OCI-LY1 (cell line): Measurements from ENCODE around the gene USP38.
"Not testable (repeated sequence)": the region's sequence is repeated elsewhere in the genome, so short reads cannot be mapped to it uniquely, and the experiment has no call there.

Experiments used
- H2AFZ ChIP-seq: fragments of 200-600 bp; sonication (generic), shearing (Covaris generic); 2 replicates; pipeline ENCODE4 v1.6.0; 2014; ENCODE audit warnings: antibody characterized with exemption, mild to moderate bottlenecking, low read length
- H3F3A ChIP-seq: fragments of 200-600 bp; sonication (generic), shearing (Covaris generic); 2 replicates; pipeline ENCODE4 v1.6.0; 2014; ENCODE audit warnings: mild to moderate bottlenecking, antibody characterized with exemption, low read length, moderate library complexity; ENCODE audit not compliant: insufficient read depth
- H3K27ac ChIP-seq: fragments of 200-600 bp; sonication (generic); 2 replicates; pipeline ENCODE4 v1.5.1; 2014; ENCODE audit warnings: low read length, mixed run types, mild to moderate bottlenecking, low read depth; ENCODE audit not compliant: poor library complexity, severe bottlenecking
- H3K27me3 ChIP-seq: fragments of 200-600 bp; sonication (generic); 2 replicates; pipeline ENCODE4 v1.6.0; 2014; ENCODE audit warnings: antibody characterized with exemption, mild to moderate bottlenecking, low read length, moderate library complexity; ENCODE audit not compliant: insufficient read depth
- H3K36me3 ChIP-seq: fragments of 200-600 bp; sonication (generic); 2 replicates; pipeline ENCODE4 v1.6.1; 2014; ENCODE audit warnings: mild to moderate bottlenecking, antibody characterized with exemption, low read length, moderate library complexity, mixed read lengths; ENCODE audit not compliant: insufficient read depth
- H3K4me1 ChIP-seq: fragments of 200-600 bp; sonication (generic); 2 replicates; pipeline ENCODE4 v1.5.1; 2014; ENCODE audit warnings: mild to moderate bottlenecking, low read length, moderate library complexity; ENCODE audit not compliant: insufficient read depth, severe bottlenecking
- H3K4me2 ChIP-seq: fragments of 200-600 bp; sonication (generic), shearing (Covaris generic); 2 replicates; pipeline ENCODE4 v1.6.1; 2014; ENCODE audit warnings: low read length
- H3K4me3 ChIP-seq: fragments of 200-600 bp; sonication (generic); 2 replicates; pipeline ENCODE4 v1.5.1; 2014; ENCODE audit warnings: low read length, low read depth, mild to moderate bottlenecking, mixed read lengths; ENCODE audit not compliant: poor library complexity, severe bottlenecking
- H3K79me2 ChIP-seq: fragments of 200-600 bp; shearing (Covaris generic); 2 replicates; pipeline ENCODE4 v1.6.1; 2016; ENCODE audit warnings: mixed run types, low read length, mixed read lengths; ENCODE audit not compliant: insufficient read depth
- H3K9ac ChIP-seq: fragments of 200-600 bp; sonication (generic), shearing (Covaris generic); 2 replicates; pipeline ENCODE4 v1.6.1; 2014; ENCODE audit warnings: mild to moderate bottlenecking, low read length, mixed read lengths
- H3K9me2 ChIP-seq: fragments of 200-600 bp; sonication (generic), shearing (Covaris generic); 2 replicates; pipeline ENCODE4 v1.6.1; 2014; ENCODE audit warnings: low read depth, mild to moderate bottlenecking, low read length, mixed read lengths
- H3K9me3 ChIP-seq: fragments of 200-600 bp; shearing (Covaris generic); 2 replicates; pipeline ENCODE4 v1.6.1; 2014; ENCODE audit warnings: low read length, mixed read lengths
- H4K20me1 ChIP-seq: fragments of 200-600 bp; sonication (generic), shearing (Covaris generic); 2 replicates; pipeline ENCODE4 v1.6.0; 2016; ENCODE audit warnings: mild to moderate bottlenecking, low read length; ENCODE audit not compliant: insufficient read depth
- CTCF ChIP-seq: fragments of 200-600 bp; sonication (generic), shearing (Covaris generic); IDR thresholded peaks from 2 replicates; pipeline ENCODE4 v1.5.1; 2017; ENCODE audit warnings: mild to moderate bottlenecking, antibody characterized with exemption, low read length, moderate library complexity, mixed read lengths
- EZH2 ChIP-seq: fragments of 200-600 bp; sonication (generic), shearing (Covaris generic); IDR thresholded peaks from 2 replicates; pipeline ENCODE4 v1.8.0; 2017; ENCODE audit warnings: borderline replicate concordance, mixed run types, mild to moderate bottlenecking, antibody characterized with exemption, low read length, moderate library complexity, mixed read lengths

USP38 gene

GRCh38 chr4:143232277-143232676 lies 47.6 kb downstream of the USP38 start:
- TF ChIP-seq EZH2, result no peak
- no peak for TF ChIP-seq CTCF
- H3K79me2 ChIP-seq, result no peaks in the 10 kb centered on the region
- H3K9ac ChIP-seq, result no peak overlapping the region
- no peak overlapping the region for H3K4me2 ChIP-seq
- H3K4me1 ChIP-seq, result no peaks in the 10 kb centered on the region
- no peaks in the 10 kb centered on the region for H3K9me2 ChIP-seq
- H2AFZ ChIP-seq, result no peak overlapping the region
- no peaks in the 10 kb centered on the region for H3F3A ChIP-seq
- no peaks in the 10 kb centered on the region for H4K20me1 ChIP-seq
- H3K9me3 ChIP-seq, result no peaks in the 10 kb centered on the region
- no peak overlapping the region for H3K4me3 ChIP-seq
- no peaks in the 10 kb centered on the region for H3K27me3 ChIP-seq
- no peak overlapping the region for H3K27ac ChIP-seq
- no peaks in the 10 kb centered on the region for H3K36me3 ChIP-seq

GRCh38 chr4:143234153-143234552 lies 49.4 kb downstream of the USP38 start:
- Histone ChIP-seq H3K4me1 (no peaks in the 10 kb centered on the region), H3K27me3 (no peaks in the 10 kb centered on the region), H4K20me1 (no peaks in the 10 kb centered on the region), H3K9me2 (no peaks in the 10 kb centered on the region), H3K27ac (no peak overlapping the region), H3K9me3 (no peaks in the 10 kb centered on the region), H3K36me3 (no peaks in the 10 kb centered on the region), H3K79me2 (no peaks in the 10 kb centered on the region), H2AFZ (no peak overlapping the region), H3F3A (no peaks in the 10 kb centered on the region), H3K4me2 (no peak overlapping the region), H3K9ac (no peak overlapping the region), H3K4me3 (no peak overlapping the region)
- TF ChIP-seq CTCF (no peak), EZH2 (no peak)

- not testable (repeated sequence) for H3K36me3 ChIP-seq, H3K79me2 ChIP-seq, H3K4me1 ChIP-seq, H3K9ac ChIP-seq, H3K27me3 ChIP-seq, H3K9me3 ChIP-seq, H2AFZ ChIP-seq, H3K4me2 ChIP-seq, H3K27ac ChIP-seq, H3F3A ChIP-seq, H4K20me1 ChIP-seq, H3K9me2 ChIP-seq, H3K4me3 ChIP-seq
Observed at GRCh38 chr4:143237195-143237594, 52.5 kb downstream of the USP38 start.

GRCh38 chr4:143240939-143241679 lies 56.4 kb downstream of the USP38 start:
- Histone ChIP-seq H3K27ac (no peak overlapping the region), H3K4me2 (no peak overlapping the region), H3K27me3 (no peaks in the 10 kb centered on the region; the same call in 1 of the 2 replicates), H3K79me2 (no peaks in the 10 kb centered on the region), H3K9me2 (no peaks in the 10 kb centered on the region), H3K4me1 (no peaks in the 10 kb centered on the region), H2AFZ (no peak overlapping the region), H3K4me3 (no peak overlapping the region), H3F3A (no peaks in the 10 kb centered on the region), H3K36me3 (no peaks in the 10 kb centered on the region), H4K20me1 (no peaks in the 10 kb centered on the region), H3K9ac (no peak overlapping the region), H3K9me3 (no peaks in the 10 kb centered on the region)
- TF ChIP-seq EZH2, result no peak
- no peak for TF ChIP-seq CTCF
